ENCODE results near the gene DIP2A.
"Not testable (repeated sequence)": the region's sequence is repeated elsewhere in the genome, so short reads cannot be mapped to it uniquely, and the experiment has no call there.

DIP2A gene

GRCh38 chr21:46483300-46484295 is 24.9 kb downstream of the DIP2A start:
- ATAC-seq, result peak; percentile 35 to 49

- no peak for ATAC-seq
These were observed 27.9 kb downstream of the DIP2A start for GRCh38 chr21:46486481-46487126.

- ATAC-seq, result no peak
These were observed 30.5 kb downstream of the DIP2A start for GRCh38 chr21:46489162-46489663.

GRCh38 chr21:46489800-46490199 is 31.1 kb downstream of the DIP2A start:
- no peak for ATAC-seq

- no peak for ATAC-seq
These were observed 32.9 kb downstream of the DIP2A start for GRCh38 chr21:46491553-46491952.

GRCh38 chr21:46492851-46493250 is 34.2 kb downstream of the DIP2A start:
- no peak for ATAC-seq

GRCh38 chr21:46493828-46494227 is 35.1 kb downstream of the DIP2A start:
- no peak for ATAC-seq

- peak; percentile 17 to 49 for ATAC-seq
These were observed 39.8 kb downstream of the DIP2A start for GRCh38 chr21:46498335-46499050.

- ATAC-seq, result peak; percentile 70 to 76
These were observed 41.7 kb downstream of the DIP2A start for GRCh38 chr21:46500224-46500861.

GRCh38 chr21:46503922-46504550 is 45.3 kb downstream of the DIP2A start:
- ATAC-seq, result peak; percentile 8 to 15

GRCh38 chr21:46504666-46505065 is 46.0 kb downstream of the DIP2A start:
- no peak for ATAC-seq

- no peak for ATAC-seq
These were observed 48.9 kb downstream of the DIP2A start for GRCh38 chr21:46507562-46507961.

GRCh38 chr21:46509741-46510502 is 51.2 kb downstream of the DIP2A start:
- no peak for ATAC-seq

GRCh38 chr21:46515109-46515508 is 56.4 kb downstream of the DIP2A start:
- no peak for ATAC-seq

- no peak for ATAC-seq
These were observed 57.4 kb downstream of the DIP2A start for GRCh38 chr21:46516068-46516467.

GRCh38 chr21:46517361-46517760 is 58.7 kb downstream of the DIP2A start:
- no peak for ATAC-seq

- no peak for ATAC-seq
These were observed 60.4 kb downstream of the DIP2A start for GRCh38 chr21:46518983-46519583.

- ATAC-seq, result not testable (repeated sequence)
These were observed 68.7 kb downstream of the DIP2A start for GRCh38 chr21:46527393-46527792.

GRCh38 chr21:46527801-46528200 is 69.1 kb downstream of the DIP2A start:
- no peak for ATAC-seq

GRCh38 chr21:46532080-46532479 is 73.4 kb downstream of the DIP2A start:
- ATAC-seq, result no peak

GRCh38 chr21:46537026-46537425 is 78.3 kb downstream of the DIP2A start:
- no peak for ATAC-seq

Data from activated CD4-positive, CD25-positive, alpha-beta regulatory T cell treated with anti-CD3 and anti-CD28 coated beads, Interleukin-2, amount 50 U/mL, for 24 hours (primary cell).